D341Med (cell line): ENCODE measurements around the gene HDDC2.
"Not testable (repeated sequence)": the region's sequence is repeated elsewhere in the genome, so short reads cannot be mapped to it uniquely, and the experiment has no call there.

Source experiments
- DNase-seq: peaks from one replicate; pipeline ENCODE4 v3.0.0; 2012; ENCODE audit warnings: low spot score

HDDC2 gene

DNA sequence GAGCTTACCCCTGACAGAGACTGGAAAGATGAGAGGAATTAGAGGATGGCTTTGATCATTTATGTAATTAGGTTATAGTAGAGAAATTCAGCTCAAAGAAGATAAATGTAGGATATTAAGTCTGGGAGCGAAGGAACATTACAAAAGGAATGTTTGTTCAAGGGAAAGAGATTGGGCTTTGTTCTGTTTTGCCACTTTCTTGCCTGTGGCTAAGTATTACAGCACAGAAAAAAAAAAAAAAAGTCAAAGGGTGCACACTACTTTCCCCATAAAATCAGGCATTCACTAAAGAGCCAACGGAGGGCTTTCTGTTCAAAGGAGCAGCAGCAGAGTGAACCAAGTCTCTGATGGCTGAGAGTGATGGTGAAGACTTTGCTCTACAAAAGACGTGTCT, 5.0 kb upstream of the HDDC2 start:
- no peak for DNase-seq

DNA sequence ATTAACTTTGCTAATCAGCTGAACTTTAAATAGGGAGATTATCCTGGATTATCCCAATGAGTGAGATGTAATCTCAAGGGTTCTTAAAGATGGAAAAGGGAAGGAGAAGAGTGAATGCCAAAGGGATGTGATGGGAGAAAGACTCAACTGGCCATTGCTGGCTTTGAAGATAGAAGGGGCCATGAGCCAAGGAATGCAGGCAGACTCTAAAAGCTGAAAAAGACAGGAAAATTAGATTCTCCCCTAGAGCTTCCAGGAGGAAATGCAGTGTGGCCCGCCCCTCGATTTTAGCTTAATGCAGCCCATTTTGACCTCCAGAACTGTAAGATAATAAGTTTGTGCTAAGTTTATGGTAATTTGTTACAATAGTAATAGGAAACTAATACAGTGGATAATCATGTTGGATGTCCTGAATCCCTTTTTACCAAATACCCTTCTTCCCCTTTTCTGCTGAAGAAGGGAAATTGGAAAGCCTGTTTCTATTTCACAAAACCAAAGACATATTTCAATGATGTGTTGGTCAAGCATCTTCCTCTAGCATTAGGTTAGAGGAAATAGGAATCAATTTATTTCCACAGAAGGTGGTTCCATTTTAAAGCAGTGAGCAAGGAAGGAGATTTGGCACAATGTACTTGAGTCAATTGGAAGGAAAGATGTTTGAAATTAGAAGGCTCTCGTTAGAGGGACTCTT, 3.3 kb upstream of the HDDC2 start:
- no peak for DNase-seq

DNA sequence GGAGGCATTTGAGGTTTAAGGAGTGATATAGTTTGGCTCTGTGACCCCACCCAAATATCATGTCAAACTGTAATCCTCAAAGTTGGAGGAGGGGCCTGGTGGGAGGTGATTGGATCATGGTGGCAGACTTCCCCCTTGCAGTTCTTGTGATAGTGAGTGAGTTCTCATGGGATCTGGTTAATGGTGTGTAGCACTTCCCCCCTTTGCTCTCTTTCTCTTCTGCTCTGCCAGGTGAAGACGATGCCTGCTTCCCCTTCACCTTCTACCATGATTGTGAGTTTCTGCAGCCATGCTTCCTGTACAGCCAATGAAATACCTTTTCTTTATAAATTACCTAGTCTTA, 1.7 kb upstream of the HDDC2 start:
- DNase-seq: no peak

DNA sequence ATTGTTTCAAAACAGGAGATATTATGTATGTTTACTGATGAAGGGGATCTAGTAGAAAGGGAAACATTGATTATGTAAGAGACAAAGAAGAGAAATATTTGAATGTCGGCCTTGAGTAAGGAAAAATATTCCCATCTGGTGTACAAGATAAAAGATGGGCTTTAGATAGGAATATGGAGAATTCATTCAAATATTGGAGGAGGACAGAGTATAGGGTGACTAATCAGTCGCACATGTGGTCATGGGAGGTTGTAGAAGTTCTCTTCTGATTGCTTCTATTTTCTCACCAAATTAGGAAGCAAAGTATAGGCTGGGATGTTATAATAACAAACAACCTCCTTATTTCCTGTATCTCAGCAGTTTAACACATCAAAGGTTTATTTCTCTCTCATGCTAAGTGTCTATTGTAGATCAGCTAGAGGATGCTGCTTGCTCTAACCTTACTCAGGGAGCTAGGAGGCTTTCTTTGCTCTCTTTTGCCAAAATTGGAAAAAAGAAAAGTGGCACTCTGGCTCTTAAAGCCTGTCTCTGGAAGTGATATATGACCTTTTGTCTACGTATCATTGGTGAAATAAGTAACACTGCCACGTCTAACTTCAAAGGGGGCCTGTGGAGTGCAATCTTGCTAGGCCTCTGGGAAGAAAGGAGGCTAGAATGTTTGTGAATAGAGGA, 1.2 kb upstream of the HDDC2 start:
- no peak for DNase-seq

DNA sequence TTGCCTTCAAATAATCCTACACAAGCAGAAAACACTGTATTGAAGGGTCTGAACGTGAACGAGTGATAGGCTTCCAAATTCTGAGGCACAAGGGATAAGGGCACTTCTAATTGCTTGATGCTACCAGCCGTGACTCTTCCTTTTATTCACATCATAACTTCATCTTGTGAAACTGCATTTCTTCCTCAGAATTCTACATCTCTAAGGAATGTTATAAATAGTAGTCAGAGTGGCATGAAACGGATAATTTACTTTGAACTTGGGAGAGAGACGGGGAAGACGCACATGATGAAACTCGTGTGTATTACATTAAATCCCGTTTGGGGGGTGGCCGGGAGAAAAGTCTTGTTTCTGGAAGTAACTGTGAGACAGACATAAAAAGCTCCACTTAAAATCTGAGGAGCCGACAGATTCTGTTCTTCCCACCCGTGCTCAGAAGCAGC, 754 bp downstream of the HDDC2 start:
- DNase-seq: peak; percentile 27

DNA sequence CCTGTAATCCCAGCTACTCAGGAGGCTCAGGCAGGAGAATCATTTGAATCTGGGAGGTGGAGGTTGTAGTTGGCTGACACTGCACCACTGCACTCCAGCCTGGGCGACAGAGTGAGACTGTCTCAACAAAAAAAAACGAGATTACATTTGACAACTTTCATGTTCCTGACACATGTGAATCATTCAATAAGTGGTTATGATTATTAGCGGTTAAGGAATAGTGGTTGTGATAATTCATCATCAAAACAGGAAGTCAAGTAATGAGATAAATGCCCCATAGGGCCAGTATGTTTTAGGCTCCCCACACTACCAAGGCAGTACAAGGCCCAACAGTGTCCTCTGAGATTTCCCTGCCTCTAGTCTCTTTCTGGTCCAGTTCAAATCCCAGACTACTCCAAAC, 2.5 kb downstream of the HDDC2 start:
- no peak for DNase-seq

DNA sequence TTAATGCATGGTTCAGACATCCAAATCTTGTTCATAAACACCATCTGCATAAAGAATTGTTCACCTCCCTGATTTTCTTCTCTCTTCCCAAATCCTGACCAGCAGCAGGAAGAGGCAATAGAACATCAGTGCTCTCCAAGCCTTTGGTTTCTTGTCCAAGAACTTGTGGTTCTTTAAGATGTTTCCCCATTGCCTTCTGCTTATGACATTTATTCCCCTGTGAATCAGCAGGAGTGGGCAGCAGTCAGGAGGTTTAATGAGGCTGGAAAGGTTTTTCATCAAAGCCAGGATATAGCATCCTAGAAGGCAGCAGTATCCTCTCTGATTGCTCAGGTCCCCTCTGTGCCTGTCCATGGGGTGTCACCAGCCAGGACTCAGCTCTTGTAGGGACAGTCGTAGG, 5.3 kb downstream of the HDDC2 start:
- peak; percentile 30 for DNase-seq

DNA sequence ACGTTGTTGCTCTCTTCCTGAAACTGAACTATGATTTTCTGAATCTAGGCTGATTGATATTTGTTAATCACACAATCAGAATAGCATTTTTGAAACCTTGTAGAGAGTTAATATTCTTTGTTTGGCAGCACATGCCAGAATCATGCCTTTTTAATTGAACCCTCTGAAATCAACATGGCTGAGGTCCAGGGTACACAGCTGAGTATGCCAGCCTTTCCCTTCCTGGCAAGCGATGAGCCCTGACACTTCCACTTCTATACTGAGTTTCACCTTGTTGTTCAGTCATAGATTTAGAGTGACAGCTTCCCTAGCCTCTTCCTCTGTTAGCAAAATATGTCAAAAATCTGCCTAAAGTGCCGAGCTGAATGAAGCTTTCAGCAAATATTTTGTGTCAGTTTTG, 6.8 kb downstream of the HDDC2 start:
- no peak for DNase-seq

DNA sequence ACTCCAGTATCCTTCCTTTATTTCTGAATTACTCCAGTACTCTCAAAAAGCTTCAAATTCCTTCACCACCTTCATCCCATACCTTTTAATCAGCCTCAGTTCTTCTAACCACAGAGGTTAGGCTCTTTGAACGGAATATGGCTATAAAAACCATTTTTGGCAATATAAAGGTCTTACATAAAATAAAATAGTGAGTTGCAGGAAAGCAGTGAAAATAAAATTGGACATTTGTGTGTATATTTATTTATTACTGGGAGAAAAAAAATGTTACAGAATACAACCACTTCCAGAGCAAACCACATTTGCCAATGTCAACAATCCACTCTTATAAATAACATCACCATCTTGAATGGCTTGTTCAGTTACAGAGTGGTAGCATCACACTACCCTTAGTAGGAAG, 7.7 kb downstream of the HDDC2 start:
- no peak for DNase-seq

DNA sequence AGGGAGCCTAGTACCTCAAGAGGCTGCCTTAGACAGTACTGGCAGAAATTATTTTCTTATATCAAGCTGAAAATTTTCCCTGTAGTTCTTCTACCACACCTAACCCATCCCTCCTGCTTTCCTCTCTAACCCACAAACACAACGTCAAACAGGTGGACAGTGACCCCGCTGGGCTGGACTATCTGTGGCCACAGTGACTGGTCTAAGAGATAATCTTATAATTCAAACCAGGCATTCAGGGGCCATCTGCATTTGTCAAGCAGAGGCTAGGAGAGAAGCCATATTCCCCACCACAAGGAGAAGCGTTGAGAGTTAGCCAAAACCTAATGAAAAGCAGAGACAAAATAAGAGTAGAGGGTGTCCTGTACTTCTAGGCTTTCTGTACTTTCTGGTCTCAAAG, 8.2 kb downstream of the HDDC2 start:
- no peak for DNase-seq

DNA sequence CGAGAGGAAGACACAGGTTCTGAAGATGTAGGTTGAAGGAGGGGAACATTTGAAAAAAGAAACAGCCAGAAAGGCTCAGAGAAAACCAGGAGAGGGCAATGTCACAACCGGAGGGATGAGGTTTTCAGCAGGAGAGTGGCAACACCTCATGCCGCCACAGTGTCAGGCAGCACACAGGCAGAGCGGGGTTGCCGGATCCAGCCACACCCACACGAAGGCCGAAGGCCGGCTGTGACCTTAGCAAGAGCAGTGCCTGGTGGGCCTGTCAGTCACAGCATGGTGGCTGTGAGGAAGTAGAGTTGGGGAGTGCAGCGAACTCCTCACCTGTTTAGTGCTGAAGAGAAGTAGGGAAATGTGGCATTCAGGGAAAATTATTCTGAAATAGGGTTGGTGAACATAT, 14.0 kb downstream of the HDDC2 start:
- DNase-seq: no peak

DNA sequence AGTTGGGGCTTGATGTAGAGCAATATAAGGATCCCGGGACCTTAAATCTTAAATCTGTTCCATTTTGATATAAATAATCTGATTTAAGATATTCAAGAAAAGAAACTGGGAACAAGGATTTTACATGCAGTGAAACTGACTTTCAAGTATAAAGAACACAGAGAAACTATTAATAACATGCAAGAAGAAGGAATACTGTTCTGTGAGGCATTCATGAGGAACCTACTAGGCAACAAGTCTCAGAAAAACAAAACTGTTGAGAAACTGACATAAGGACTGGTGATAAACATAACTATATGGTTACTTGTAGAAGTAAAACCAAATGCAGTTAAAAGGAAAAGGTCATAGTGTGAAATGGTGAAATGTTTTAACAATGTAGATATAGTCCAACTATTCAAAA, 15.8 kb downstream of the HDDC2 start:
- DNase-seq: no peak

DNA sequence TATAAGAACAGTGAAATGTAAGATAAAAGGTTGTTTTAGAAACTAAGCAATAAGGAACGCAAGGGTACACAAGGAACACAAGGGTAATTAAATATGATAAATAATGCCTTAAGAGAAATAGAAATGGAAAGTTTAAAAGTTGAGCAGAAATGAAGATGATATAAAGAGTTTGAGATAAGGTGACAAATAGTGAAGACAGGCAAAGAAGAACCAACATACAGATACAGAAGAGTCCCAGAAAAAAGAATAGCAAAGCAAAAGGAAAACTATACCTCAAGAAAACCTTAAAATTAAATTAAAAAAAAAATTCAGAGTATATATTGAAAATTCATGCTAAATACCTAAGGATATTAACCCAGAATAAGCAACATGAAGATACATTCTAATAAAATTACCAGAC, 16.4 kb downstream of the HDDC2 start:
- DNase-seq: no peak

DNA sequence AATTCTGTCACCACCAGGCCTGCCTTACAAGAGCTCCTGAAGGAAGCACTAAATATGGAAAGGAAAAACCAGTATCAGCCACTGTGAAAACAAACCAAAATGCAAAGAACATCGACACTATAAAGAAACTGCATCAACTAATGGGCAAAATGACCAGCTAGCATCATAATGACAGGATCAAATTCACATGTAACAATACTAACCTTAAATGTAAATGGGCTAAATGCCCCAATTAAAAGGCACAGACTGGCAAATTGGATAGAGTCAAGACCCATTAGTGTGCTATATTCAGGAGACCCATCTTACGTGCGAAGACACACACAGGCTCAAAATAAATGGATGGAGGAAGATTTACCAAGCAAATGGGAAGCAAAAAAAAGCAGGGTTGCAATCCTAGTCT, 19.3 kb downstream of the HDDC2 start:
- DNase-seq: not testable (repeated sequence)

DNA sequence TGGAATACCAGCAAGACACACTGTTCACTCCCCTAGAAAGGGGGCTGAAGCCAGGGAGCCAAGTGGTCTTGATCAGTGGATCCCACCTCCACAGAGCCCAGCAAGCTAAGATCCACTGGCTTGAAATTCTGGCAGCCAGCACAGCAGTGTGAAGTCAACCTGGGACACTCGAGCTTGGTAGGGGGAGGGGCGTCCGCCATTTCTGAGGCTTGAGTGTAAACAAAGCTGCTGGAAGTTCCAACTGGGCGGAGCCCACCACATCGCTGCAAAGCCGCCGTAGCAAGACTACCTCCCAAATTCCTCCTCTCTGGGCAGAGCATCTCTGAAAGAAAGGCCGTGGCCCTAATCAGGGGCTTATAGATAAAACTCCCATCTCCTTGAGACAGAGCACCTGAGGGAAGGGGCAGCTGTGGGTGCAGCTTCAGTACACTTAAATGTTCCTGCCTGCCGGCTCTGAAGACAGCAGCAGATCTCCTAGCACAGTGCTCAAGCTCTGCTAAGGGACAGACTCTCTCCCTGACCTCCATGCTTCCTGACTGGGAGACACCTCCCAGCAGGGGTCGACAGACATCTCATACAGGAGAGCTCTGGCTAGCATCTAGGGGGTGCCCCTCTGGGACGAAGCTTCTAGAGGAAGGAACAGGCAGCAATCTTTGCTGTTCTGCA, 21.3 kb downstream of the HDDC2 start:
- DNase-seq: not testable (repeated sequence)

DNA sequence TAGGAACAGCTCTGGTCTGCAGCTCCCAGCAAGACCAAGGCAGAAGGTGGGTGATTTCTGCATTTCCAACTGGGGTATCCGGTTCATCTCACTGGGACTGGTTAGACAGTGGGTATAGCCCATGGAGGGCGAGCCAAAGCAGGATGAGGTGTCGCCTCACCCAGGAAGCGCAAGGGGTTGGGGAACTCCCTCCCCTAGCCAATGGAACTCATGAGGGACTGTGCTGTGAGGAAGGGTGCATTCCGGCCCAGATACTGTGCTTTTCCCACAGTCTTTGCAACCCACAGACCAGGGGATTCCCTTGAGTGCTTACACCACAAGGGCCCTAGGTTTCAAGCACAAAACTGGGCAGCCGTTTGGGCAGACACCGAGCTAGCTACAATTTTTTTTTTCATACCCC, 21.8 kb downstream of the HDDC2 start:
- no peak for DNase-seq

DNA sequence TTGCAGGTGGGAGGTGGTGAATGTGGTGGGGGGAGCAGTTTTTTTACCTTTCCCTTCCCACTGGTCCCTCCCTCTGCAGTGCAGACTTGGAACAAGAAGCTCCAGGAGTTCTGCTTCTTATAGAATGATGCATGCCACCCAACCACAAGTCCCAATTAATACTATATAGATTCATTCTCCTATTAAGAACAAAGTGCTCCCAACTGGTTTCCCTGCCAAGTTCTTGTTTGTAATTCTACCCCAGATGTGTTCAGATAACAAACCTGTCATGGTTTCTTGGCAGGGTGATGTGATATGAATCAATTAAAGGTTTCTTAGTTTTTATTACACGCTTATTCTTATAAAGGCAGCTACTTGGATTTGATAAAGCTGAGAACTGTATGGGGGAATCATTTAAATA, 23.9 kb downstream of the HDDC2 start:
- DNase-seq: no peak

DNA sequence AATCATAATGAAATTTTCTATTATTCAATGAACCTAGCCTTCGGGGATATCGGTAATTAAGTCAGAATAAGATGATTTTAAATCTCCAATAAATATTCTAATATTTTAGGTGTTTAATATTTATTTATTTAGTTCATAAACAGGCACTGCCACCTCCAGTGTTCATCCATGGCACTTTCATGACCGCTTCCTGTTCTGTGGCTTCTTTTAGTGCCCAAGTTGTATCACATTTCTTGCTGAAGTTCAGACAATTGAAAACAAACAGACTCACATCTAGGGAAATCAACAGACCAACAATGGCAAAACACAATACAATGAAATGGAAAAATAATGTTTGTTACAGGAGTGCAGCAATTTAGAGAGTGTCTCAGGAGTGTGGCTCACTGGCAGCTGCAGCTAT, 26.0 kb downstream of the HDDC2 start:
- no peak for DNase-seq

DNA sequence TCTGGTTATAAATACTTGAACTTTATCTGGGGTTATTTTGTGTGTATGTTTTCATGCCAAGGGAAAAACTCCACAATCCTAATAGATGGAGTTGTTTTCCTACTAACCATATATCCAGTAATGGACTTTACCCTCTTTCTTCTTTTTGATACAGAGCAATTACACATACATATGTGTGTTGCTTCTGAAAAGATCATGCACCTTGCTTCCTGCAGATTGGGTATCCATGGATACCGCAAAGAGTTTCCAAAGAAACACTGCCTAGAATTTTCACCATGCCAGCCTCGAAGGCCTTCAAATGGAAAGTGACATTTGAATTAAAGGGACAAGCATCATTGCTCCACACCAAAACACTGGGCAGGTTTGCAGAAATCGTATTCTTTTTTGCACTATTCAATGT, 26.8 kb downstream of the HDDC2 start:
- DNase-seq: no peak

DNA sequence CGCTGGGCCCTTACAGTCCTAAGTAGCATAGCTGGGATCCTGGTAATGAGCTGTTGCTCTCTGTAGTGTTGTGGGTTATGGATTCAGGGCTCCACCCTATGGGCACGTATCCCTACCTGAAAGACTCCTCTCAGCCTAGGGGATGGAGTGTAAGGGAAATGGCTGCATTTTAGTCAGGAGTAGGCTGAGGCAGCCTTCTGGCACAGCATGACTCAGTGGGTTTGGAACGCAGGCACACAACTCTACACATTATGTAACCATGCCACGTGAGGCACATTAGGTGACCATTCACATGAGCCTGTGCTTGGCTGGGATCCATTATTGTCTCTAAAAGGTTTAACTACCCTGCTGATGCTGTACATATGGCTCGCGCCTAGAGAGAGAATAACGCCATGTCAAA, 27.8 kb downstream of the HDDC2 start:
- DNase-seq: no peak

DNA sequence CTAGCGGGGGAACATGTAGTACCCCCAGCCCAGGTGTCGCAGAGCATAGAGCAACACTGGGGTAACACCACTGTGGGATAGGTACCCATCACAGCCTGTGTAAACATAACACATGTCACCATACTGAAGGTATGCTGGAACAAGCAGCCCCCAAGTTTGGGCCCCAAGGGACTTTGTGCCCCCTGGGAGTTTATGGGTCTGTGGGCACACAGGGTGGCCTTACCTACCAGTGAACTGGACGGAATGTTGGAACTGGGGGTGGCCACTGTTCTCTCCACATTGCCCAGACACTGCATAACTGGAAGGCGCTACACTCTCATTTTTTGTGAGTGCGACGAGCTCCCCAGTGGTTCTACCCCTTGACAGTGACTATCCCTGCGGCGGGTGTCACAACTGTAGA, 28.5 kb downstream of the HDDC2 start:
- DNase-seq: no peak

DNA sequence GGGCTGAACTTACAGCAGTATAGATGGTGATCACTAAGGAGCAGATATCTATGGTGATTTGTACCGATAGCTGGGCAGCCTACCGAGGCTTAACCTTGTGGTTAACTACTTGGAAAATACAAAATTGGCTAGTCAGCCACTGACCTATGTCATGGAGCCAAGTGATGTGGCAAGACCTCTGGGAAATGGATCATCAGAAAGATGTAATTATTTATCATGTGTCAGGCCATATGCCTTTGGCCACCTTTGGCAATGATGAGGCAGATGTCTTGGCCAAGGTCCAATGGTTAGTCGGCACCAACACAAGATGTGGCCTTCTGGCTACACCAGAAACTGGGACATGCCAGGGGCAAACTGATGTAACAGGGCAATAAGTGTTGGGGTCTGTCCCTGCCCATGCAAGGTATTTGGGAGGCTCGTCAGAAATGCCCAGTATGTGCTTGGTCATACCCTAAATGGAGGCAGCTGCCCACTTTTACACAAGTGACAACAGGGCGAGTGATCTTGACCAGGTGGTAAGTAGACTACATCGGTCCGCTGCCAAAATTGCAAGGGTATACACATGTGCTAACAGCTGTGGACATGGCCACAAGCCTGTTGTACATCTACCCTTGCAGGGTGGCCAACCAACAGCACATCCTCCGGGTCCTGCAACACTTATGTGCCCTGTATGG, 30.1 kb downstream of the HDDC2 start:
- no peak for DNase-seq

DNA sequence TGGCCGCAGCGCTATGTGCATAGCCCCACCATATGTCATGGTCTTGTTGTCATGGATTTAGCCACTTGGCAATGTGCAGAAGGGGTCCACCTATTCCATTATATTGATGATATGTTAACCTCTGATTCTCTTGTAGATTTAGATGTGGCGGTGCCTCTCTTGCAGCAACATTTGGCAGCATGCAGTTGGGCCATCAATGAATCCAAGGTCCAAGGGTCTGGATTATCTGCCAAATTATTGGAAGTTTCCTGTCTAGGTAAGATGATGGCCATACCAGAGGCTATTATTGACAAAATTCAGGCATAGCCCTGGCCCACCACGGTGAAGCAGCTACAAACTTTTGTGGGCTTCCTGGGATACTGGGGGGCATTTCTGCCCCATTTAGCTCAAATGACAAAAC, 31.4 kb downstream of the HDDC2 start:
- no peak for DNase-seq
